Kasumi-1 (cell line): ENCODE data around the gene PTCH1.

Source experiments
- DNase-seq, 2 experiments: peaks; one replicate each; lab custom pipeline; 2025; lab: John Stamatoyannopoulos, UW

The PTCH1 gene

DNA sequence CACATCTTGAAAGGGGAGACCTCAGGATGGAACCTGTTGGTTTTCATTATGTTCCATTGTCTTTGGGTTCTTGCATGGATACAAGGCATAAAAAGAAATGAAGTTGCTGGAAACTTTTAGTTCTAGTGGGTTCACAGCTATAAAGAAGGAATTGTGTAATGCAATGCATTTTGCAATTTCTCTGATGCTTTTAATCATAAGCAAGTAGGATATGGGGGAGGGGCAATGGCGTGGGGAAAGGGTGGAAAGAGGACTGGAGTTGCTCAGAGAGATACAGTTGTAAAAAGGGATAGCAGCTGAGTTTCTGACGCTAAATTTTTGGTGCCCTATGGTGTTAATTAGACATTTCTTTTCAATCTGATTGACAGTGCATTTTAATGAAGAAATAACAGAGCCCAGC, 110.7 kb downstream of the PTCH1 start:
- DNase-seq = no peak

DNA sequence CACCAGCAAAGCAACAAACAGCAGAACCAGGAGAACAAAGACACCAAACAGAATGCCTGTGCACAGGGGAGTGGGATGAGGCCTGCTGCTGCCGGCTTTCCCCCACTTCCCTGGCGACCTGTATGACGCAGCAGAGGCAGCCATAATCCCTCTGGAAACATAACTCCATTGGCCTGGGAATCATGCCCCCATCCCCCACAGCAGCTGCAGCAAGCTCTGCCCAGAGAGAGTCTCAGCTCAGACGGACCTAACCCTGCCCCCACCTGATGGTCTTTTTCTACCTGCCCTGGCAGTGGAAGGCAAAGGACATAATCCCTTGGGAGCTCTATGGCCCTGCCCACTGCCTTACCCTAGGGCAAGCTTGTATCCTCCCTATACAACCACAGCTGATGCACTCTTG, 117.5 kb downstream of the PTCH1 start:
- DNase-seq = no peak
